ENCODE measurements around the gene THAP4.
"Not testable (repeated sequence)": the region's sequence is repeated elsewhere in the genome, so short reads cannot be mapped to it uniquely, and the experiment has no call there.

GRCh38 chr2:241662731-241663130 is 25.8 kb upstream of the THAP4 start:
- not testable (repeated sequence) for TF ChIP-seq CTCF (IDR thresholded peaks at IDR 0.05; ENCODE audit: low read depth, low read length)
- TF ChIP-seq, protein P1, sequence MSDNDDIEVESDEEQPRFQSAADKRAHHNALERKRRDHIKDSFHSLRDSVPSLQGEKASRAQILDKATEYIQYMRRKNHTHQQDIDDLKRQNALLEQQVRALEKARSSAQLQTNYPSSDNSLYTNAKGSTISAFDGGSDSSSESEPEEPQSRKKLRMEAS (IDR thresholded peaks at IDR 0.05; ENCODE audit: low read depth, low read length), result not testable (repeated sequence)

Data from NB4 (cell line).